Stimulated activated CD4-positive, alpha-beta T cell treated with anti-CD3 and anti-CD28 coated beads, TNF-alpha, amount 100 ng/mL, for 48 hours (primary cell): ENCODE data around the gene FAS.
"Not testable (repeated sequence)": the region's sequence is repeated elsewhere in the genome, so short reads cannot be mapped to it uniquely, and the experiment has no call there.

Source experiments
- DNase-seq, 3 donors: peaks; one replicate each; pipeline ENCODE4 v3.0.0-alpha.2; 2020; ENCODE audit warnings: low read depth in 3 of 3

Gene FAS

DNA sequence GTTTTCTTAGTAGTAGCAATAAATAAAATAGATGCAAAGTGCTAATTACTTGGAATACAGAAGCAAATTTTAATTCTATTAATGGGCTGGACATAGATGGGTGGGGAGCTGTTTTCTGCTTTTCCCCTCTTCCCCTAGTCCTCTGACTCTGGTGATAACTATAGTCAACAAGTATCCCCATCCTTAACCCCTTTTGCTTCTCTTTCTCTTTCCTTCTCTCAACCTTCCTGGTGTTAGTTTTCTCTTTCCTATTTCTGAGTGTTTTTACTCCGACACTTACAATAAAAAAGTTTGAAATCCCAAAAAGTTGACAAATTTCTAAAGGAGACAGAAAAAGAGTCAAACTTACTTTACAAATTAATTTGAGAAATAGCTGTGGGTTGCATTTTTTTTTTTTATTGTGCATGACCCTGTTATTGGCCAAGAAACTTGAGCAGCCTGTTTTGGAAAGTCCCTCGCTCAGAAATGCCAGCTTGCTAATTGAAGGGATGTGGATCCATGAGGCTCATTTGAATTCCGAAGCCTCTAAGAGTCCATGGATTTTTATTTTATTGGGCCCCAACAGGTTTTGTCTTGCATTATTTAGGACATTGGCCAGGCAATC is 2.4 kb downstream of the FAS start:
- DNase-seq = no peak

DNA sequence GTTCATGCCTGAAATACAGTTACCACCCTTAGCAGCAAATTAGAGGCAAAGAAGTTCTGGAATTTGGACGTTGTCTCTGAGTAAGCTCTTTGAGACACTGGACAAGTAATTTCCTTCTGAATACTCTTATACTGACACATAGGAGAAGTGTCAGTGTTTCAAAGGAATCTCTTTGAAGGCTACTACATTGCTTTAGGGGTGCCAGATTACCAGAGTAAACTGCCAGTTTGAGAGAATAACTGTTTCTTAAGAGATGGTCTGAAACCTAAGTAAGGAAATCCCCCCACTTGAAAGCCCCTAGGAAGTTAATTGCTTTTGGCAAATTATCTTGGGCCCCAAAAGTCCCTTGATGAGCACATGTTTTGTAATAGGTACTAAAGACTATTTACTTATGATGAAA is 3.4 kb downstream of the FAS start:
- no peak for DNase-seq

DNA sequence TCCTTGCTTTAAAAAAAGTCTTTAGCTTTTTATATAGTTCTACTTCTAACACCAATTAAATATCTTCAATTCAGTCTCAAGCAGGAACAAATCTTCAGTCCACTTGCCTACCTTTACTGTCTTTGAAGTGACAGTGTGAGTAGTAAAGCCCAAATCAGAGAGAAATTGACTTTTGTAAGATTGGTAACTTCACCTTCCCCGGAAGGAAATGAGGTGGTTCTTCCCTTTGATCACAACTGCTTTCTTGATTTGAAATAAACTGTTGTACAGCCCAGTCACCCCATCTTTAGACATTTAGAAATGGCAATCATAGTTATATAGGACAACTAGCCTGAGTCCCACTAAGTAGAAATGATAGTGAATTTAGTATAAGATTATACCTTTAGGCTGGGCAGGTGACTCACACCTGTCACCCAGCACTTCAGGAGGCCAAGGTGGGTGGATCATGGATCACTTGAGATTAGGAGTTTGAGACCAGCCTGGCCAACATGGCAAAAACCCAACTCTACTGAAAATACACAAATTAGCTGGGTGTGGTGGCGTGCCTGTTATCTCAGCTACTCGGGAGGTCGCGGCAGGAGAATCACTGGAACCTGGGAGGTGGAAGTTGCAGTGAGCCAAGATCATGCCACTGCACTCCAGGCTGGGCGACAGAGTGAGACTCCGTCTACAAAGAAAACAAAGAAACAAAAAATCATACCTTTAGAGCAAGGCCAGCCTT is 4.7 kb downstream of the FAS start:
- DNase-seq = no peak

DNA sequence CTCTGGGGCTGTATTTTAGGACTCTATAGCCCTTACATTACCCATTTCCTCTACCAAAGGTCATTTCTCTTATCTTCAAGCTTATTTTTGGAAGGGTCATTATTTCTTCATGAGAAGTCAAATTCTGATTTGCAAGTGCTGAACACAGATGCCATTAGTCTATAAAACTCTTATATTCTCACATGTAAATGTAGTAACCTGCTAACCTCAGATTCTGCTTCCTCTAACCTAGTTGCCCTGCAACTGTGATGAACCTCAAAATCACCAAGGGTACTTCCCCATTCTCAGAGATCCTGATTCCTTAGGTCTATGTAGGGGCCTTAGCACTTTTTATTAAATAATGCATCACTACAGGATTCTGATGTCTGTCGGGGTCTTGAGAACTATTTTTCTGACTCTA is 6.3 kb downstream of the FAS start:
- DNase-seq = no peak

DNA sequence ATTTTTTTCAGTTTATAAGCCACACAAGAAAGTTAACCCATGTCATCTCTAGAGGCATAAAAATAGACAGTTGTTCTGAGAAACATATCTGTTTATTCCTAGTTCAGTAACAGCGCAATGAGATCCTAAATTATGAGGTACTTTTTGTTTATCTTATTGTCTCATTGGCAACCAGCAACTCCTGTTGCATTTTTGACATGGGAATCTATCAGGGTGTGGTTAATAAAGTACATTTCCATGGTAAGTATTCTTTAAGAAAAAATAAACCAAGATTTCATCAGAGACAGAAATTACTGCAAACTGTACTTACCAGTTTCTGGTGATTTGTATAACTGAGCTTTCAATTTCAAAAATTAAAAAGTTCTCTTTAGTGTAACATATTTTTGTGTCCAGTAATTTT is 9.0 kb downstream of the FAS start:
- DNase-seq = no peak

DNA sequence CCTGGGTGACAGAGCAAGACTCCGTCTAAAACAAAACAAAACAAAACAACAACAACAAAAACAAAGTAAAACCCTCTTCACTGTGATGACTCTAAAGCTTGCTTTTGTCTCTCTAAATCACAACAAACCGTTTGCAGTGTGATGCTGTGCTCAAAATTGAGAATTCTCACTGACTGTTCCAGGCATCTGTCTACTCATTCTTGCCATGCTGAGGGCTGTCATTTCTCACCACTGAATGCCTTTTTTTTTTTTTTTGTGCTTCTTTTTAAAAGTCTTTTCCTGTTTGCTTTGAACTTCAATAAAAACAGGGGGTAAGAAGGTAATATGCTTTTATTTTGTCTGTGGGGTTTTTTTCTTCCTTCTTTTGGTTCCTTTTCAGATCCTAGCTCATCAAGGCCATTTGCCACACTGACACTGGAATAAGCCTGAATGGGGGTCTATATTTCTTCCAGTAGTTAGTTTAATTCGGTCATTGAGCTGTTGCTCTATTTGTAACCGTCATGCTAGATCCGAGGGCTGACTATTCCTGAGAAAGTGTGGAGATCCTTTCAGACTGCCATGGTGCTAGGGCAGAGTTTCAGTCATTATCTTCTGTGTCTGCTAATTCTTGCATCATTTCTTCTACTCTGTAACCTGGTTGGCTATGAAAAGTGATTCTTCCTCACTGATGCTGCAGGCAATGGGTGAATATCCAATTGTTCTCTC is 10.6 kb downstream of the FAS start:
- no peak for DNase-seq

DNA sequence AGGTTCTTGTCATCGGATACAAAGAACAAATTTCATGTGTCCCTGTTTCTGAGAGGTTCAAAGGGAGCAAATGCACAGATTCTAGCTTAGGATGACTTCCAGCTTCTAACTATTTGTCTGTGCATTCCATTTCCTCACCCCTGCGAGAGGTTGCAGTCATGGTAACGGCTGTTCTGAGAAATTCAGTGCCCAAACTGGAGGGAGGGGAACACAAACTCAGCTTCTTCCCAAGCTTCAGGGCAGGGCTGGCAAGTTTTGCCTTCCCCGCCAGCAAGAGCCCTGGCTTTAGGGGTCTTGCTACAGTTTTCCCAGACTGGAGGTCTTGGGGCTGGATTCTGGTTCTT is 11.1 kb downstream of the FAS start:
- DNase-seq = no peak

DNA sequence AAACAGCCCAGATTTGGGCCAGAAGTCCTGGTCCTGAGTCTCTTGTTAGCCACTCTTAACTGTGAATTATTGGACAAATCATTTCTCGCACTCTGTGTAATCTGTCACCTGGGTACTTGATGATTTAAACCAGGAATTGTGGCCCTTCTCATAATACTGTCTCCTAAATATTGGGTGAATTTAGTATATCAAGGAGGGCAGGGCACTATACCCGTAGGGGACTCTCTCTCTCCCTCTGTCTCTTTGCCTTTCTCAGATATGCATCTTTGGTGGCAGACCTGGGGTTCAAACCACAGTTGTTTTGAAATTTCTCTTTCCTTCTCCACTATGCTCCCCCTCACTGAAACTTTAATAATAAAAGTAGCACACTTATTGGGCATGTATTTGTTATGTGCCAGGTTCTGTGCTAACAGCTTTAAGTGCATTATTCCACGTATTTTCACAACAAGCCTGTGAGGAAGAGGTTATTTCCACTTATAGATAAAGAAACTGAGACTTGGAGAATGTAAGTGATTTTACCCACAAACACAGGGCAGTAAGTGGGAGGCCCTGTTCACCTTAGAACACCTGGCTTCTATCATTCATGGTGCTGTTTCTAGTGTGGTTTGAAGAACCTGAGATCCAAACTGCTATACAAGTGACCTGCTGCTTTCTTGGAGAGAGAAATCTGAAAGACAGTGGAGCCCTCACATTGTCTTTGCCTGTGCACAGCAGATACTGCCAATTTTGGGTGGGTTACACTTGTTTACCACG is 11.8 kb downstream of the FAS start:
- DNase-seq = no peak

DNA sequence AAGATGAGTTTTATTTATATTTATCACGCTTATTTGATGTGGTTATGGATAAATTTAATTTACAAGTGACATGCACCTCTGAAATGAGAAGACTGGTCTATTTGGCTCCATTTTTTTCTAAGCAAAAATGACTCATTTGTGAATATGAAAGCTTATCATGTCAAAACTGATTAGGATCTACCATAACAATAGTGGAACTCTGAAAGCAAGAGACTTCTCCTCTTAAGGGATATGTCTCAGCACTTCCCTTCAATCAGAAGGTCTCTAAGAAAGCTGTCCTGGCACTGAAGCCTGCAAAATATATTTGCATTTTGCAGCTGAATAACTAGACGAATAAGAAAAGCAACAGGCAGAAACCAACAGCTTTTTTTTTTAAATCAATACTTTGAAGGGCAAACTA is 12.7 kb downstream of the FAS start:
- no peak for DNase-seq

DNA sequence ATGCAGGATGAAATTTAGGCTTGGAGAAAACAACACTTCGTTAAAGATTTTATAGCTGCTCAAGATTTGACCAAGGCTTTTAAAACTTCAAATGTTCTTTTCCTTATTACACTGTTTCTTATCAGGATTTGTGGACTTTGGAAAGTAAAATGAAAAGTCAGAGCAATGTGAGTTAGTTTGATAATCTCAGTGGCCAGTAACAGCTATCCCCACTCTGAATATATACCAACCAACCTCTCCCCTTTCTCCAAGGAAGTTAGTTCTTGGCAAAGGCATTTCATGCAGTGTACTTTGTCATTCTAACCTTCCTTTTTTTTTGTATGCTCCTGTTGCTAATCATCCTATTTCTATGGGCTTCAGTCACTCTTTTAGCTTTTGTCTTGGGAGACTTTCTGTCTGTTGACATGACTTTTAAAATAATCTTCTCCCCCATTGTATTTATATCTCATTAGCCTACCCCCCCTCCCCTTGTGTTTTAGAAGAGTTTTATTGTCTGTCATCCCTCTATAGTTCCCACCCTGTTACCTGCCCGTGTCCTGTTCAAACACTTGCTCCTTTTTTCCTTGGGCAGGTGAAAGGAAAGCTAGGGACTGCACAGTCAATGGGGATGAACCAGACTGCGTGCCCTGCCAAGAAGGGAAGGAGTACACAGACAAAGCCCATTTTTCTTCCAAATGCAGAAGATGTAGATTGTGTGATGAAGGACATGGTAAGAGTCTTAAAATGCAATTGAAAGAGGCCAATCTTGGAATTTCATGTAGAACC is 16.7 kb downstream of the FAS start:
- no peak for DNase-seq

DNA sequence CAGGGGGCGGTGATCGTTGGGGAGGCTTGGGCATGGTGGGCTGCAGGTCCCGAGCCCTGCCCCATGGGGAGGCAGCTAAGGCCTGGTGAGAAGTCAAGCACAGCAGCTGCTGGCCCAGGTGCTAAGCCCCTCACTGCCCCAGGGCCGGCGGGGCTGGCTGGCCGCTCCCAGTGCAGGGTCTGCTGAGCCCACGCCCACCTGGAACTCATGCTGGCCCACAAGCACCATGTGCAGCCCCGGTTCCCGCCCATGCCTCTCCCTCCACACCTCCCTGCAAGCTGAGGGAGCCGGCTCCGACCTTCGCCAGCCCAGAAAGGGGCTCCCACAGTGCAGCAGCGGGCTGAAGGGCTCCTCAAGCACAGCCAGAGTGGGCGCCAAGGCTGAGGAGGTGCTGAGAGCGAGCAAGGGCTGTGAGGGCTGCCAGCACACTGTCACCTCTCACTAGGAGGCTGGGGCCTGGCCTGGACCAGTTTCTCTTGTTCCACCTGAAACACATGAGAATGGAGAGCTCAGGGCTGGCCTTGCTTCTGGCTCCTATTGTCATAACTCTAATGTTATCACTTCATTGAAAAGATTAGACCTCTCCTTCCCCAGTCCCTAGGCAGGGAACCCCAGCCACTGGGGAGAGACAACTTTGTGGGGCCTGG is 28.2 kb downstream of the FAS start:
- DNase-seq = not testable (repeated sequence)

DNA sequence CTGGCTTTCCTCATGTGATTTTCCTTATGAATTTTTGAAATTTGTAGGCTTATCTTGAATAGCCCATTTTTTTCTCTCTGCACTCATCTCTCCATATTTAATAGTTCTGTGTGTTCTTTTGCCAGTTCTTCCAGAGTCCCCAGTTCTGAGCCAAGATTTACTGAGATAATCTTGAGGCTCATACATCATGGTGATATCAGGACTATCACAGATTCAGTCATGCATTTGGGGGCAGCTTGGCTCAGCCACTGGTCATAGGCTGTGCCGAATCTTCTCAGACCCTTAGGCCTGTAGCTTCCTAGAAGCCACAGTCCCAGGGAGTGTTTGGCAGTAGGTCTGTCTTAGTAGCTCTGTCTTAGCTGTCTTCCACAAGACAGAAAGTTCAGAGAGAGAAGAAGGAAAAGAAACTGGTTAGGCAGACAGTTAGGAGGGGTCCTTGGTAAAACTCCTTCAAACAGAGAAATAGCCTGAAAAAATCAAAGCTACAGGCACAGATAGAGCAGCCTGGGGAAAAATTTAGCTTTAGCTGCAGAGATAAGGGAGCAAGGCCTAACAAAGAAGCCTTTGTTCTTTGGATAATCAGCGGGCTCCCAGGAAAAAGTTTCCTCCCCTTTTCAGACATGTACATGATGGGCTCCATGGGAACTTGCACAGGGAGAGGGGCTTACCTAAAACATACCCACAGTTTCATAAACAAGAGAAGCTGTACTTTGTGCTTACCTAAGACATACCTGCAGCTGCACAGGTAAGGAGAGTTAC is 29.1 kb downstream of the FAS start:
- DNase-seq = no peak

DNA sequence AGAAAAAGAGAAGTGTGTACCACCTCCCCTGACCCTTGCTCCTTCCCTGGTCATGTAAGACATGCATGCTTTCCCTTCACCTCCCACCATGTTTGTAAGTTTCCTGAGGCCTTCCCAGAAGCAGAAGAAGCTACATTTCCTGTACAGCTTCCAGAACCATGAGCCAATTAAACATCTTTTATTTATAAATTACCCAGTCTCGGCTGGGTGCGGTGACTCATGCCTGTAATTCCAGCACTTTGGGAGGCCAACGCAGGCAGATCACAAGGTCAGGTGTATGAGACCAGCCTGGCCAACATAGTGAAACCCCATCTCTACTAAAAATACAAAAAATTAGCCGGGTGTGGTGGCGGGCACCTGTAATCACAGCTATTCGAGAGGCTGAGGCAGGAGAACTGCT is 30.9 kb downstream of the FAS start:
- not testable (repeated sequence) for DNase-seq

DNA sequence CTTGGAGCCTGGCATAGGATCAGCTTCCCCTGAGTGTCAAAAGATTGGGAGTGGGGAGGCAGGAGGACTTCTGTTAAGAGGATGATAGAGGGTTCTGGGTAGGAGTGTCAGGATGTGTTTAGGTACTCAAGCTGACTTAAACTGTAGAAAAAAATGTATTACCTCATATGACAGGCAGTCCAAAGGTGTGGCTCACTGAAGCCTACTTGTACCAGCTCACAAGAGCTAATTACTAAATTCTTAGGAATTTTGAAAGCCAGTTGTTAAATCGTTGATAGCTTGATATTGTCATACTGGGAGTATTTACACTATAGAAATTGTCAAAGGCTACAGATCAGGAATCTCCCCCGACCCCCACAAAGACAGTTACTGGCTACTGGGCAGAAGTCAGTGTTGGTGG is 32.1 kb downstream of the FAS start:
- no peak for DNase-seq

DNA sequence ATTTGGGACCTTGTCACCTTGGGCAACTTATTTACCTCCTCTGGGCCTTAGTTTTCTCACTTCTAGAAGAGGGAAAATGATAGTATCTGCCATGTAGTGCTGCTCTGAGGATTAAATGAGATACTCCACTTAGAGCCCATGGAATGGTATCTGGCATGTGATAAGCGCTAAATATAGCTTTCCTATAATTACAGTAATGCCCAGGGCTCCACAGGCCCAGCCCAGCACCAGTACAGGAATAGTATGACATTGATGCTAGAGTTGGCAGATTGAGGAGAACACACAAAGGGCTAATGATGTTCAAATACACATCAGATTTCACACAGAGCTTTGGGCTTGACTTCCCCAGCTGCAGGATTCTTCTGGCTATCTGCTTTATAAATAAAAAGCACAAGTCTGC is 34.9 kb downstream of the FAS start:
- DNase-seq = no peak

DNA sequence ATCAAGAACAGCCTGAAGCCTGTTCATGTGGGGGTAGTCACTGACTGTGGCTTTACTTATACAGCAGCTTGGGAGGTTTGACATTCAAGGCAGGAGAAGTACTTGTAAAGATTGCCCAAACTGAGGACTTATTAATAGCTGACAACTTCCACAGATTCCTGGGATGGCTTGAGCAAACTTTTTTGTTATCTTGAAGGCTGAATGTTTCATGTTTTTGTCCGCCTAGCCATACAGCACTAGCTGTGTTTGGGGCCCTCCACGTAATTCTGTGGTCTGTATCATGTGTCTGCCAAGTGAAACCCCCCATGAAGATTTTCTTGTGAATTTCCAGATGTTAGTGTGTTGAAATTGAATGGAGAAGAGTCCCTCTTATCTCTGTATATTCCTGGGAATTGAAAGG is 38.6 kb downstream of the FAS start:
- DNase-seq = no peak

DNA sequence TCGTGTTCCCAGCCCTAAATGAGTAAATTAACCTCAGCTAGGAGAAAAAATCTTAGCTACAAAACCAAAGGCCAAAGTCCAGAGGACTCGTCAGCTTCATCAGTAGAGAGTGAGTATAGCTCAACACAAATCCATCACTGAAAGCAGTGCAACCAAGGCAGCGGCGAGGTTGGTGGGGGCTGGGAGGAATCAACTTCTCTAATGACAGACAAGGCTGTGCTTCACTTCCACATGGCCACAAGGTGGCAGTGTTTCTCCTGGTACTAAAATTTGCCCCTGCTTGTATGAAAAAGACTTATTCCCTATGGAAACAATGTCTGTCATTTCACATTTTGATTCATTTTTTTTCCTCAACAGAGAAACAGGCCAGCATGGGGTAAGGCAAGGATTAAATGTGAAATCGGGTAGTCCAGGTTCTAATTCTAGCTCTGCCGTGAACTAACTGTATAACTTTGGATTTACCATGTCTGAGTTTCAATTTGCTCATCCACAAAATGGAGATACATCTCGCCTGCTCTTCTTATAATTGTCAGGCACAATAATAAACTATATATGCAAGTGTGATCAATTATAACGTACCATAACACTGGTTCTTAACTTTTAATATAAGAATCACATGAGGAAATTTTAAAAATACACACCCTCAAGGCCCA is 39.3 kb downstream of the FAS start:
- DNase-seq = peak; percentile 37 to 66 (median 41)

DNA sequence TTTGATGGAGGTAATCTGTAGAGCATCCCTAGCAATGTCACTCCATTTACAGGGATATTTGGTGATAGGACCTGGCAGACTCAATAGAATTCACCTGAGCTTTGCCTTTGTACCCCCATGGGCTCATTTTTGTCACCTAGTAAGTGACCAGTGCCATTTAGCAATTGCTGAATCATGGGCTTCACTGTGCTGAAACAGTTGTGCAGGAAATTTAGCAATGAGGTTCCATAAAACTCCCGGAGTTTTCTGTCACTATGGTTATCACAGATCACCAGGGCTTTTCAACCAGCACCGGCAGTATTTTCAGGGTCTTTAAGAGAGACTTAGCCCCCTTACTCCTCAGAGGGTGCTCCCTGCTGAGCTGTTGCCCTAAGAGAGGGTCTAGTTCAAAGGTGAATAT is 40.2 kb downstream of the FAS start:
- DNase-seq = no peak

DNA sequence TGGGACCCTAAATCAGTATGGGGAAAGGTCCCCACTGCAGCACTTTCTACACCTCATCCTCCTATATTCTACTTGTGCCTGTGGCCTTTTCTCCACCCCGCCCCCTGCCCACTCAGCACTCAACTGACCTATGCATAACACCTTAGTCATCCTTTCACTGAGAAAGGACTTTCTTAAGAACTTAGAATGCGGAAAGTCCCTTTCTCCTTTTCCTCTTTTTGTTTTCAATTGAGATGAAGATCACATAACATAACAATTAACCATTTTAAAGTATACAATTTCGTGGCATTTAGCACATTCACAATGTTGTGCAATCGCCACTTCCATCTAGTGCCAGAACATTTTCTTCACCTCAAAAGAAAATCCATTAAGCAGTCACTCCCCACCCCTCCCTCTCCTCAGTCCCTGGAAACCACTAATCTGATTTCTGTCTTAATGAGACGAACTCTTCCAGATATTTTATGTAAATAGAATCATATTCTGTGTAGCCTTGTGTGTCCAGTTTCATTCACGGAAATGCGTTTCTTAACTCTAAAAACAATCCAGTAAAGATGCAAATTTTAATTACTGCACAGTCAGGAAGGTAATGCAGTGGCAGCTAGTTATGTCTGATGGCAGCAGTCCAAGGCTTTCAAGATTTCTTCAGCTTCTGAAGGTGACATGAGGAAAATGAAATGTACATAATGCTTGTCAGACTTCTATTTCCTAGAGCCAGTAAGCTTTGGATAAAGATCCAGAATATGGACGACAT is 41.7 kb downstream of the FAS start:
- peak; percentile 41 to 62 (median 61) for DNase-seq
